HG03460 (cell line): Measurements from ENCODE around the gene RAD9A.

ENCODE experiments used
- ATAC-seq: cut with Tn5 transposase; IDR thresholded peaks from one replicate; pipeline ENCODE4 v1.9.1; 2021; ENCODE audit not compliant: unreplicated experiment

RAD9A gene

GRCh38 chr11:67408437-67409200, 16.8 kb downstream of the RAD9A start:
- ATAC-seq, result peak; percentile 6

- peak; percentile 53 for ATAC-seq
These were observed 17.5 kb downstream of the RAD9A start for GRCh38 chr11:67409261-67409666.

- ATAC-seq, result no peak
These were observed 18.1 kb downstream of the RAD9A start for GRCh38 chr11:67409781-67410368.

- ATAC-seq, result no peak
These were observed 18.6 kb downstream of the RAD9A start for GRCh38 chr11:67410369-67410831.

GRCh38 chr11:67410984-67411784, 19.4 kb downstream of the RAD9A start:
- ATAC-seq, result no peak

GRCh38 chr11:67411785-67412152, 20.0 kb downstream of the RAD9A start:
- ATAC-seq, result no peak

GRCh38 chr11:67412495-67413179, 20.9 kb downstream of the RAD9A start:
- no peak for ATAC-seq

- no peak for ATAC-seq
These were observed 21.6 kb downstream of the RAD9A start for GRCh38 chr11:67413266-67413849.

GRCh38 chr11:67415501-67416304, 23.9 kb downstream of the RAD9A start, which contains the start of gene CARNS1:
CARNS1 (plus strand) TSS chr11:67415678; CDS start chr11:67416200, 522 bp downstream.
- no peak for ATAC-seq

- ATAC-seq, result no peak
These were observed 24.9 kb downstream of the RAD9A start for GRCh38 chr11:67416416-67417335.

GRCh38 chr11:67417425-67417824, 25.6 kb downstream of the RAD9A start:
- ATAC-seq, result no peak

- no peak for ATAC-seq
These were observed 26.9 kb downstream of the RAD9A start for GRCh38 chr11:67418476-67419281.

- no peak for ATAC-seq
These were observed 27.7 kb downstream of the RAD9A start for GRCh38 chr11:67419325-67420049.

- ATAC-seq, result no peak
These were observed 28.4 kb downstream of the RAD9A start for GRCh38 chr11:67420147-67420645.

- ATAC-seq, result peak; percentile 92
These were observed 29.1 kb downstream of the RAD9A start for GRCh38 chr11:67420646-67421429.

- no peak for ATAC-seq
These were observed 29.7 kb downstream of the RAD9A start for GRCh38 chr11:67421430-67422031.
